SK-N-SH (cell line): ENCODE results near the gene NCDN. TPM values are rescaled to one million over a fixed set of nuclear protein-coding genes. Genes with fewer than 3 reads are reported as not detected.

Source experiments
- CTCF ChIA-PET: fragments of 300-600, 350-600 bp; formaldehyde crosslinking; extraction: SDS; loops from one replicate; lab custom pipeline; 2021; lab: Yijun Ruan, JAX
- POLR2A ChIA-PET: fragments of 350-600 bp; sonication (Branson Sonifier 250); formaldehyde crosslinking; extraction: SDS; loops from one replicate; lab custom pipeline; 2020; ENCODE audit warnings: antibody characterized with exemption, inconsistent platforms; lab: Yijun Ruan, JAX
- DNase-seq: peaks from one replicate; pipeline ENCODE4 v3.0.0; 2012
- H2AFZ ChIP-seq: fragments of 200-600 bp; sonication (generic); 2 replicates; pipeline ENCODE4 v1.8.1; 2016; ENCODE audit warnings: antibody characterized with exemption, mild to moderate bottlenecking, low read depth
- H3F3A ChIP-seq: fragments of 200-600 bp; sonication (generic); replicated peaks from 2 replicates; pipeline ENCODE3; 2016; ENCODE audit warnings: antibody characterized with exemption, mild to moderate bottlenecking; ENCODE audit not compliant: insufficient read depth
- H3K27ac ChIP-seq, 2 experiments: fragments of 200-500 bp in 1 of 2; fragments of 200-600 bp in 1 of 2; sonication (Bioruptor generic) in 1 of 2; sonication (generic), shearing (Covaris generic) in 1 of 2; 2 replicates each; pipeline versions ENCODE4 v1.5.1 to v1.6.1; 2014 to 2016; ENCODE audit warnings: low read depth in 2 of 2, inconsistent platforms in 1 of 2, low read length in 1 of 2, mild to moderate bottlenecking in 1 of 2, mixed read lengths in 1 of 2
- H3K27me3 ChIP-seq: fragments of 200-600 bp; sonication (generic), shearing (Covaris generic); 2 replicates; pipeline ENCODE4 v1.6.1; 2016; ENCODE audit warnings: mixed run types; ENCODE audit not compliant: insufficient read depth
- H3K36me3 ChIP-seq, 2 experiments: fragments of 200-500 bp in 1 of 2; fragments of 200-600 bp in 1 of 2; sonication (Bioruptor generic) in 1 of 2; sonication (generic) in 1 of 2; replicated peaks in 1 of 2; 2 replicates each; pipeline versions ENCODE3 to v1.5.1; 2014 to 2016; ENCODE audit warnings: low read length in 1 of 2, mild to moderate bottlenecking in 1 of 2; ENCODE audit not compliant: insufficient read depth in 2 of 2, control insufficient read depth in 1 of 2
- H3K4me1 ChIP-seq, 2 experiments: fragments of 200-500 bp in 1 of 2; fragments of 200-600 bp in 1 of 2; sonication (Bioruptor generic) in 1 of 2; sonication (generic), shearing (Covaris generic) in 1 of 2; 2 replicates each; pipeline versions ENCODE4 v1.5.1 to v1.6.1; 2014 to 2016; ENCODE audit warnings: low read depth in 1 of 2, low read length in 1 of 2, mixed run types in 1 of 2; ENCODE audit not compliant: insufficient read depth in 2 of 2, control insufficient read depth in 1 of 2
- H3K4me2 ChIP-seq: fragments of 200-600 bp; sonication (generic), shearing (Covaris generic); 2 replicates; pipeline ENCODE4 v1.6.1; 2017; ENCODE audit warnings: mixed run types
- H3K4me3 ChIP-seq, 2 experiments: fragments of 200-500 bp in 1 of 2; fragments of 200-600 bp in 1 of 2; sonication (Bioruptor generic) in 1 of 2; sonication (generic), shearing (Covaris generic) in 1 of 2; 2 replicates each; pipeline versions ENCODE4 v1.5.1 to v1.8.1; 2014 to 2016; ENCODE audit warnings: low read depth in 2 of 2, inconsistent platforms in 1 of 2, low read length in 1 of 2, mild to moderate bottlenecking in 1 of 2, mixed read lengths in 1 of 2, moderate library complexity in 1 of 2
- H3K79me2 ChIP-seq: fragments of 200-600 bp; sonication (generic); 2 replicates; pipeline ENCODE4 v1.8.1; 2017; ENCODE audit warnings: mild to moderate bottlenecking; ENCODE audit not compliant: insufficient read depth
- H3K9ac ChIP-seq: fragments of 200-600 bp; sonication (generic); 2 replicates; pipeline ENCODE4 v1.6.1; 2017; ENCODE audit warnings: mixed run types
- H3K9me2 ChIP-seq: fragments of 200-600 bp; sonication (generic); 2 replicates; pipeline ENCODE4 v1.6.1; 2017; ENCODE audit warnings: mixed run types
- H3K9me3 ChIP-seq: fragments of 200-600 bp; sonication (generic); 2 replicates; pipeline ENCODE4 v1.6.1; 2017; ENCODE audit warnings: mixed run types, mild to moderate bottlenecking, moderate library complexity
- H4K20me1 ChIP-seq: fragments of 200-600 bp; sonication (generic); 2 replicates; pipeline ENCODE4 v1.6.1; 2017; ENCODE audit warnings: mild to moderate bottlenecking, mixed run types; ENCODE audit not compliant: insufficient read depth
- EP300 ChIP-seq, 2 experiments: IDR thresholded peaks; 2 replicates each; pipeline versions ENCODE4 v1.4.0 to v1.6.1; 2012; ENCODE audit warnings: borderline replicate concordance in 1 of 2, low read depth in 1 of 2, low read length in 1 of 2
- FOSL2 ChIP-seq: IDR thresholded peaks from 2 replicates; pipeline ENCODE4 v1.4.0; 2012; ENCODE audit warnings: low read depth, mild to moderate bottlenecking, moderate library complexity, borderline replicate concordance
- FOXJ3 ChIP-seq: sonication (generic); formaldehyde crosslinking; IDR thresholded peaks from 2 replicates; pipeline ENCODE4 v1.5.1; 2020; ENCODE audit warnings: mild to moderate bottlenecking, missing genetic modification reagents
- FOXM1 ChIP-seq: IDR thresholded peaks from 2 replicates; pipeline ENCODE4 v1.4.0; 2012; ENCODE audit warnings: low read depth, mild to moderate bottlenecking
- JUND ChIP-seq: IDR thresholded peaks from 2 replicates; pipeline ENCODE4 v1.4.0; 2012
- MXI1 ChIP-seq: IDR thresholded peaks from 2 replicates; pipeline ENCODE4 v1.6.1; 2012; ENCODE audit warnings: mild to moderate bottlenecking, low read depth, low read length, improper control_type of control experiment
- NFIC ChIP-seq: IDR thresholded peaks from 2 replicates; pipeline ENCODE4 v1.4.0; 2012; ENCODE audit warnings: borderline replicate concordance
- NRF1 ChIP-seq: IDR thresholded peaks from 2 replicates; pipeline ENCODE4 v1.6.1; 2012; ENCODE audit warnings: low read depth, mild to moderate bottlenecking, low read length
- POLR2AphosphoS5 ChIP-seq: IDR thresholded peaks from 2 replicates; pipeline ENCODE4 v1.6.1; 2012; ENCODE audit warnings: low read depth, low read length
- RAD21 ChIP-seq: IDR thresholded peaks from 2 replicates; pipeline ENCODE4 v1.6.1; 2012; ENCODE audit warnings: mild to moderate bottlenecking, low read length
- RFX5 ChIP-seq: IDR thresholded peaks from 2 replicates; pipeline ENCODE4 v1.6.1; 2012; ENCODE audit warnings: mild to moderate bottlenecking, improper control_type of control experiment, low read length
- TAF1 ChIP-seq: IDR thresholded peaks from 2 replicates; pipeline ENCODE4 v1.6.1; 2012; ENCODE audit warnings: low read depth, mild to moderate bottlenecking, low read length, moderate library complexity, borderline replicate concordance
- WGBS: methylation state at CpG from one replicate; pipeline ENCODE4 v1.1.6; 2017; ENCODE audit warnings: low lambda C conversion rate; 5-methylcytosine and 5-hydroxymethylcytosine counted together
- polyA plus RNA-seq, 3 experiments: library from polyadenylated mRNA; depleted of rRNA; stranded (reverse); fragments of >200 nt; gene quantifications; 2 replicates each; pipeline ENCODE4 v1.2.3, GENCODE V29; 2012
- TF ChIP-seq, protein P1 (sequence below): IDR thresholded peaks from 2 replicates; pipeline ENCODE4 v1.4.0; 2012; ENCODE audit warnings: low read depth, borderline replicate concordance
- TF ChIP-seq, protein P2 (sequence below): IDR thresholded peaks from 2 replicates; pipeline ENCODE4 v1.4.0; 2012; ENCODE audit warnings: low read depth
- TF ChIP-seq, protein P3 (sequence below): IDR thresholded peaks from 2 replicates; pipeline ENCODE4 v1.6.1; 2012; ENCODE audit warnings: mild to moderate bottlenecking, low read depth, low read length, moderate library complexity

NCDN gene
- polyA plus RNA-seq, 1 of the 3 experiments (the other 2 are of a cell fraction) = 38.3 TPM

DNA sequence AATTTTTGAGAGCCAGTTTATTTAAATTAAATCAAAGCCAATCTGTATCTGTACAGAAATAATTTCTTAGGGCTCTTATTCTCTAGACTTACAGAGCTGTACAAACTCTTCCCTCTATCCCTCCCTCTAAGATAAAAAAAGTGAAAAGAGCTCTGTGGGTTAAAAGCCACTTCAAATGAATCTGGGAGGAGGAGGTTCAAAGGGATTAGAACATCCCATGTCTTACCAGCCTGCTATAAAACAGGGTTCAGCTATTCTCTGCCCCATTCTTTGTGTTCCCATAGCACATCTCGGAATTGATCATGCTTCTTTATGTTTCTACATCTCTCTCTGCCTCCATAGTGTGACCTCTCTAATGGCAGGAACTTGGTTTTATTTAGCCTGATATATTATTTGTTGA is 19.8 kb upstream of the NCDN start:
- H3K4me2 ChIP-seq = no peak overlapping the region
- POLR2A ChIA-PET = no interaction called here

DNA sequence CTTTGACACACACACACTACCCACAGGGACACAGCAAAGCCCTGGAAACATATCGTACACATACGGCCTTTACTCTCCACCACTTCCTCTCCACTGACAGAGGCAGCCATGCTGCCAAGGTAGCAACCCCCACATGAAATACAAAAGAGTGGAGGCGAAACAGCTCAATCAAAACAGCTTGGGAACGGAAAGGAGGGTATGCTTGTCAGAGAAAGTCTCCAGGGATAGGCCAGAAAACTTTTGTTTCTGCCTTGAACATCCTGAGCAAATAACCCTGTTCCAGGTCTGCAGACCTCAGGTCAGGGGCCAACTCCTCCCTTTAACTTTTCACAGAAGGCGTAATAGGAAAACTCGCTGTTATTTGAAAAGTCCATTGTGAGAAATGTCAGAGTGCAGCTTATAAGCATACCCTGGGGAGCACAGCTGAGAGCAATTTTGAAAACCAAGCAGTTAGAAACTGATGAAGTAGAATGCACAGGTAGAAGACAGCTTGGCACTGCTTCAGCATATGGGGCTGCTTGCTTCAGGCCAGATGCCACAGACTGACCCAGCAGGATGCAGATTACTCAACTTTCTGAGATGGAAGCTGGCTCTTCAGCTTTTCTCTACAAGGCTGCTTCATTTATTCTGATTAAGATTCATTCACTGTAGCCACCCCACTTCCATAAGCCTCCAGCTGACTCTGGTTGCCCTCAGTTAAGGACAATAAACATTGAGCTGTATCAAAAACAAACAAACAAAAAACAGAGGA is 18.4 kb upstream of the NCDN start:
- no peak for DNase-seq
- H3K4me3 ChIP-seq = peak overlapping the region in 1 of 2 experiments; percentile 25; a peak in 1 of 4 replicates
- H3K9me3 ChIP-seq = no peaks in the 10 kb centered on the region
- peaks cover 25% of the 10 kb centered on the region for H3F3A ChIP-seq
- H3K79me2 ChIP-seq = peaks cover 78% of the 10 kb centered on the region
- H3K36me3 ChIP-seq = peaks cover 10 to 31% of the 10 kb centered on the region in 2 experiments
- H3K27me3 ChIP-seq = no peaks in the 10 kb centered on the region
- peaks cover 11% of the 10 kb centered on the region for H4K20me1 ChIP-seq
- H3K9me2 ChIP-seq = no peaks in the 10 kb centered on the region
- peaks cover 17 to 21% of the 10 kb centered on the region in 2 experiments; a peak in 3 of 4 replicates for H3K4me1 ChIP-seq
- CTCF ChIA-PET = interaction anchor here (1.0 kb wide), 2 partner anchors 31 to 337 kb away, joined by 3 read pairs; no protein-coding TSS in a partner anchor
- no peak overlapping the region for H3K9ac ChIP-seq
- H3K4me2 ChIP-seq = peak overlapping the region; percentile 45
- 95% methylated on average over 6 of the region's 6 CpGs for WGBS
- H3K27ac ChIP-seq = peak overlapping the region; percentile 58 to 74
- H2AFZ ChIP-seq = no peak overlapping the region
- POLR2A ChIA-PET = no interaction called here
- TF ChIP-seq, protein P1, sequence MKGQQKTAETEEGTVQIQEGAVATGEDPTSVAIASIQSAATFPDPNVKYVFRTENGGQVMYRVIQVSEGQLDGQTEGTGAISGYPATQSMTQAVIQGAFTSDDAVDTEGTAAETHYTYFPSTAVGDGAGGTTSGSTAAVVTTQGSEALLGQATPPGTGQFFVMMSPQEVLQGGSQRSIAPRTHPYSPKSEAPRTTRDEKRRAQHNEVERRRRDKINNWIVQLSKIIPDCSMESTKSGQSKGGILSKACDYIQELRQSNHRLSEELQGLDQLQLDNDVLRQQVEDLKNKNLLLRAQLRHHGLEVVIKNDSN = no peak
- TF ChIP-seq TAF1 (no peak), MXI1 (no peak)

More for the DNA sequence above, 19.8 kb upstream of the NCDN start:
- Histone ChIP-seq H4K20me1 (peaks cover 14% of the 10 kb centered on the region), H3K9me3 (no peaks in the 10 kb centered on the region), H3K79me2 (peaks cover 70% of the 10 kb centered on the region), H3K9me2 (no peaks in the 10 kb centered on the region), H3K27me3 (no peaks in the 10 kb centered on the region), H3K36me3 (peaks cover 9 to 31% of the 10 kb centered on the region in 2 experiments), H3F3A (peaks cover 25% of the 10 kb centered on the region), H2AFZ (no peak overlapping the region), H3K4me1 (peaks cover 11 to 15% of the 10 kb centered on the region in 2 experiments; a peak in 3 of 4 replicates), H3K4me3 (no peak overlapping the region), H3K27ac (peak overlapping the region in 1 of 2 experiments; percentile 74; a peak in 1 of 4 replicates), H3K9ac (no peak overlapping the region)
- no peak for TF ChIP-seq RFX5
- TF ChIP-seq TAF1 = no peak
- no peak for TF ChIP-seq JUND
- TF ChIP-seq RAD21 = no peak
- no peak for TF ChIP-seq NRF1
- no peak for DNase-seq
- CTCF ChIA-PET = interaction anchor here (0.9 to 1.7 kb wide), 3 partner anchors 20 to 87 kb away, joined by 3 to 6 read pairs (median 3); partner anchors contain the start of genes KIAA0319L and NCDN
- 90% methylated on average over 1 of the region's 1 CpG for WGBS

DNA sequence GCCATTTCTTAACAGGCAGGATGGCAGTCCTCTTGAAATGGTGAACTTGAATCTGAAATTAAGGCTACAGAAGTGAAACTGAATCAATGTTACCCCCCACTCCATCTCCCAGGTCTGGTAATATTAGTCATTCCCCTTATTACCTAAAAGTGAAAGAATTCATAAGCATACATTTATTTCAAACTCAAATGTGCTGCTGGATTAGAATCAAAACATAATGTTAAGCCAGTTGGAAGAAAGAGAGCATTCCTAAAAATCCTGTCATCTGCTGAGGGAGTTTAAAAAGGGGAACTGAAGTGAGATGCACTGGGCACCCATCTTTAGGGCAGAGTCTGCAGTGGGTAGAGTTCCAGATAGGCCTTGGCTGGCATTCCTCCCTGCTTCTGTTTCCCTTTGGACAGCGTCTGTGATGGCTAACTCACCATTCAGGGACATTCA is 17.8 kb upstream of the NCDN start:
- Histone ChIP-seq H3K27ac (peak overlapping the region; percentile 58 to 74), H4K20me1 (peaks cover 9% of the 10 kb centered on the region; the same call in 1 of the 2 replicates), H3K4me1 (peaks cover 19 to 21% of the 10 kb centered on the region in 2 experiments; a peak in 3 of 4 replicates), H3K4me2 (peak overlapping the region; percentile 45), H3K9ac (no peak overlapping the region), H2AFZ (no peak overlapping the region), H3K9me3 (no peaks in the 10 kb centered on the region), H3K36me3 (peaks cover 14 to 35% of the 10 kb centered on the region in 2 experiments), H3K4me3 (peak overlapping the region in 1 of 2 experiments; percentile 25; a peak in 1 of 4 replicates), H3K27me3 (no peaks in the 10 kb centered on the region), H3K79me2 (peaks cover 81% of the 10 kb centered on the region), H3K9me2 (no peaks in the 10 kb centered on the region), H3F3A (peaks cover 25% of the 10 kb centered on the region)
- 31% methylated on average over 1 of the region's 1 CpG for WGBS
- POLR2A ChIA-PET = no interaction called here
- no peak for DNase-seq
- CTCF ChIA-PET = interaction anchor here (1.0 kb wide), 1 partner anchor 31 kb away, joined by 3 read pairs; no protein-coding TSS in a partner anchor
- TF ChIP-seq NRF1 = no peak
- peak; percentile 50; the same call in 1 of the 2 replicates for TF ChIP-seq NFIC
- 0 out of 4 replicates have a peak, but pooled peaks of 1 of the 2 experiments have one; percentile 11 for TF ChIP-seq EP300 (IDR thresholded peaks at IDR 0.05; ENCODE audit: borderline replicate concordance in 1 of 2, low read depth in 1 of 2, low read length in 1 of 2)
- no peak for TF ChIP-seq FOXM1
- peak; percentile 43; the same call in 1 of the 2 replicates for TF ChIP-seq FOSL2
- TF ChIP-seq, protein P2, sequence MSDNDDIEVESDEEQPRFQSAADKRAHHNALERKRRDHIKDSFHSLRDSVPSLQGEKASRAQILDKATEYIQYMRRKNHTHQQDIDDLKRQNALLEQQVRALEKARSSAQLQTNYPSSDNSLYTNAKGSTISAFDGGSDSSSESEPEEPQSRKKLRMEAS = 0 out of 2 replicates have a peak, but pooled peaks have one; percentile 11
- TF ChIP-seq FOXJ3 (CRISPR knock-in tag) = no peak
- TF ChIP-seq, protein P3, sequence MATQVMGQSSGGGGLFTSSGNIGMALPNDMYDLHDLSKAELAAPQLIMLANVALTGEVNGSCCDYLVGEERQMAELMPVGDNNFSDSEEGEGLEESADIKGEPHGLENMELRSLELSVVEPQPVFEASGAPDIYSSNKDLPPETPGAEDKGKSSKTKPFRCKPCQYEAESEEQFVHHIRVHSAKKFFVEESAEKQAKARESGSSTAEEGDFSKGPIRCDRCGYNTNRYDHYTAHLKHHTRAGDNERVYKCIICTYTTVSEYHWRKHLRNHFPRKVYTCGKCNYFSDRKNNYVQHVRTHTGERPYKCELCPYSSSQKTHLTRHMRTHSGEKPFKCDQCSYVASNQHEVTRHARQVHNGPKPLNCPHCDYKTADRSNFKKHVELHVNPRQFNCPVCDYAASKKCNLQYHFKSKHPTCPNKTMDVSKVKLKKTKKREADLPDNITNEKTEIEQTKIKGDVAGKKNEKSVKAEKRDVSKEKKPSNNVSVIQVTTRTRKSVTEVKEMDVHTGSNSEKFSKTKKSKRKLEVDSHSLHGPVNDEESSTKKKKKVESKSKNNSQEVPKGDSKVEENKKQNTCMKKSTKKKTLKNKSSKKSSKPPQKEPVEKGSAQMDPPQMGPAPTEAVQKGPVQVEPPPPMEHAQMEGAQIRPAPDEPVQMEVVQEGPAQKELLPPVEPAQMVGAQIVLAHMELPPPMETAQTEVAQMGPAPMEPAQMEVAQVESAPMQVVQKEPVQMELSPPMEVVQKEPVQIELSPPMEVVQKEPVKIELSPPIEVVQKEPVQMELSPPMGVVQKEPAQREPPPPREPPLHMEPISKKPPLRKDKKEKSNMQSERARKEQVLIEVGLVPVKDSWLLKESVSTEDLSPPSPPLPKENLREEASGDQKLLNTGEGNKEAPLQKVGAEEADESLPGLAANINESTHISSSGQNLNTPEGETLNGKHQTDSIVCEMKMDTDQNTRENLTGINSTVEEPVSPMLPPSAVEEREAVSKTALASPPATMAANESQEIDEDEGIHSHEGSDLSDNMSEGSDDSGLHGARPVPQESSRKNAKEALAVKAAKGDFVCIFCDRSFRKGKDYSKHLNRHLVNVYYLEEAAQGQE = peak; percentile 78
- no peak for TF ChIP-seq POLR2AphosphoS5
